ENCODE data around the gene NAT16.
"Not testable (repeated sequence)": the region's sequence is repeated elsewhere in the genome, so short reads cannot be mapped to it uniquely, and the experiment has no call there.

Gene NAT16

DNA sequence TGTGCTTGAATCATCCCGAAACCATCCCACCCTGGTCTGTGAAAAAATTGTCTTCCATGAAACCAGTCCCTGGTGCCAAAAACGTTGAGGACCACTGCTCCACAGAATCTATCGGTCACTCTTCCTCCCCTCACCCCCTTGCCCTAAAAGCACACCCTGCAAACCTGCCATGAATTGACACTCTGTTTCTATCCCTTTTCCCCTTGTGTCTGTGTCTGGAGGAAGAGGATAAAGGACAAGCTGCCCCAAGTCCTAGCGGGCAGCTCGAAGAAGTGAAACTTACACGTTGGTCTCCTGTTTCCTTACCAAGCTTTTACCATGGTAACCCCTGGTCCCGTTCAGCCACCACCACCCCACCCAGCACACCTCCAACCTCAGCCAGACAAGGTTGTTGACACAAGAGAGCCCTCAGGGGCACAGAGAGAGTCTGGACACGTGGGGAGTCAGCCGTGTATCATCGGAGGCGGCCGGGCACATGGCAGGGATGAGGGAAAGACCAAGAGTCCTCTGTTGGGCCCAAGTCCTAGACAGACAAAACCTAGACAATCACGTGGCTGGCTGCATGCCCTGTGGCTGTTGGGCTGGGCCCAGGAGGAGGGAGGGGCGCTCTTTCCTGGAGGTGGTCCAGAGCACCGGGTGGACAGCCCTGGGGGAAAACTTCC is 54.0 kb downstream of the NAT16 start:
- no peak for DNase-seq

DNA sequence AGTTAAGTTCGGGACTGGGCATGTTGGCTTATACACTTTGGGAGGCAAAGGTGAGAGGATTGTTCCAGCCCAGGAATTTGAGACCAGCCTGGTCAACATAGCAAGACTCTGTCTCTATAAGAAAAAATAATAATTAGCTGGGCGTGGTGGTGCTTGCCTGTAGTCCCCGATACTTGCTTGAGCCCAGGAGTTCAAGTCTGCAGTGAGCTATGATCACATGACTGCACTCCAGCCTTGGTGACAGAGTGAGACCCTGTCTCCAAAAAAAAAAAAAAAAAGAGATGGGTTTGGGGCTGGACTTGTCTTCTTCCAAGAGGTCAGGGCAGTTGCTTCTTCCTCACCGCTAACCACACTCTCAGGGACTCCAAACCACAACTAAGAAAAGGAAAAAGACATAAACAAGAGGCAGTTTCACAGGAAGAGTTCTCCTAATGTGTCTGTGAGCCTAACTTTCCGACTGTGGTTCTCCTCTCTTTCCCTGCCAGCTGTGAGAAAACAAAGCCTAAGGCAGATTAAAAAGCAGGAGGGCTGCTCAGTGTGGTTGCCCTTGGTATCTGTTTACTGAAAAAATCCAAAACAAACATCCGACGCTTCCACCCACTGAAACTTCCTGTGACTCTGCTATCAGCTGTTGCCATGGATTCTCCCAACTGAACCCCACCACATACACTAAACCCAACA is 55.6 kb downstream of the NAT16 start:
- DNase-seq, result peak; percentile 56

DNA sequence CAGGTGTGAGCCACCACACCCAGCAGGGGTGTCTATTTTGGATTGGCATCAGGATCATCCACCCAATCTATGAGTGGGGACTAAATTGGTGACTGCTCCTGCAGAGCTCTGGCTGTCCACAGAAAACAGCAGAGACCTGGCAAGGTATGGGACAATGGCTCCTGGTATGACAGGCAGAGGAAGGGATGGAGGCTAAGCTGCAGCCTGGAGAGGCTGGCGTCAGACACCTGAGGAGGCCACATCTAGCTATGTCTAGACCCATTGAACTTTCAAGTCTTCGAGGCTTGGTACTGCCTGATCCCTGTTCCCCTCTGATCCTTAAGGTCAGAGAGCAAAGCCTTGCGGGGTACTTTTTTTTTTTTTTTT is 56.4 kb downstream of the NAT16 start:
- no peak for DNase-seq

DNA sequence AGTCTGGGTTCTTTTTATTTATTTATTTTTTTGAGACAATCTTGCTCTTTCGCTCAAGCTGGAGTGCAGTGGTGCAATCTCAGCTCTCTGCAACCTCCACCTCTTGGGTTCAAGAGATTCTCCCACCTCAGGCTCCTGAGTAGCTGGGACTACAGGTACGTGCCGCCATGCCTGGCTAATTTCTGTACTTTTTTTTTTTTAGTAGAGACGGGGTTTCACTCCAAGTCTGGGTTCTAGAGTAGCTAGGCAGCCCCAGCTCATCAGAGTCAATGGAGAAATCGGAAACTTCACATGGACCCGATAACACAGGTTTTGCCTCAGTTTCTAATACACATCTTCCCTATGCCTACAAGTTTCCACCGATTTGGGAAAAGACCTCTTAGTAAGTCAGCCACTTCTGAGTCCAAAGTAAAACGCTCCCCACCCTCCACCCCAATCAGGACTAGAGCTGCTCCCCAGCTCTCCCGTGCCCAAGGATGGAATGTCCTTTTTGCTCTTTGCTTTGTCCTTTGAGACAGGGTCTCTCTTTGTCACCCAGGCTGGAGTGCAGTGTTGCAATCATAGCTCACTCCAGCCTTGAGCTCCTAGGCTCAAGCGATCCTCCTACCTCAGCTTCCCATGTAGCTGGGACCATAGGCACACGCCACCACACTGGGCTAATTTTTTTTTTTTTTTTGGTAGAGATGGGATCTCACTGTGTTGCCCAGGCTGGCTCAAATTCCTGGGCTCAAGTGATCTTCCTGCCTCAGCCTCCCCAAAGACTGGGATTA is 57.0 kb downstream of the NAT16 start:
- no peak for DNase-seq

DNA sequence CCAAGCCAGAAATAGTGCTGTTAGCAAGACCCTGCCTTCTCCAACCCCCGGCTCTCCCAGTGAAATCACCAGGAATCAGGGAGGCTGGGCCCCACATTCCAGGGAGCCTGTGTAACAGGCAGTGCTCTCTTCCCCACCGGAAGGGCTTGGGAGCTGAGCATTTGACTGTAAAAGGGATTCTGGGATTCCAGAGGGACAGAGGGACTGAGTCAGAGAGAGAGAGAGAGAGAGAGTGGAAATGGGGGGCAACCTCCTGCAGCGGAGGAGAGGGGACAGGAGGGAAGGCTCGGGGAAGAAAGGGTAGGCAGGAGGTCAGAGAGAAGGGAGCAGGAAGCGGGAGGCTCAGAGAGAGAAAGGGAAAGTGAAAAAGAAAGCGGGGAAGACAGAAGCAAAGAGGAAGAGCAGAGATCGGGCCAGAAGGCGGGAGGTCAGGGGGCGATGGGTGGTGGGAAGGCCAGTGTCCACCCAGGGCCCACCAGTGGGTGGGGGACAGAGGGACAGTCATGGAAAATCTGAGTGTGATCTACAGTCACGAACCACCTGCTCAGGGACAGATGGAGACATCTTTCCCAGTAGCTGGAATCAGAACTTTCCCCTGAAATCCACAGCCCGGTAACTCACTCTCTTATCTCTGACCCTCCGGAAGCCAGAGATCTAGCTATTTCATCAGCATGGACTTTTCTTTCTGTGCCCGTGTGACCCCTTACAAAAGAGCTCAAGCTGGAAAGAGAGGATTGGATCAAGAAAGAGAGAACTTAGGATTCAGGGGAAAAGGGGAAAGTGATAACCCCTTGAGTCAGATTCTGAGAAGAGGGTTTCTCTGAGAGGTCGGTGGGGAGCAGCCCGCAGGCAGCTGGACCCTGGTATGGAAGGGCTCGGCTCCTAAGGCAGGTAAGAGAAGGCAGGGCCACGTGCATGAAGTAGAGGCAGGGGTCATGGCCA is 57.8 kb downstream of the NAT16 start:
- peak; percentile 98 for DNase-seq

DNA sequence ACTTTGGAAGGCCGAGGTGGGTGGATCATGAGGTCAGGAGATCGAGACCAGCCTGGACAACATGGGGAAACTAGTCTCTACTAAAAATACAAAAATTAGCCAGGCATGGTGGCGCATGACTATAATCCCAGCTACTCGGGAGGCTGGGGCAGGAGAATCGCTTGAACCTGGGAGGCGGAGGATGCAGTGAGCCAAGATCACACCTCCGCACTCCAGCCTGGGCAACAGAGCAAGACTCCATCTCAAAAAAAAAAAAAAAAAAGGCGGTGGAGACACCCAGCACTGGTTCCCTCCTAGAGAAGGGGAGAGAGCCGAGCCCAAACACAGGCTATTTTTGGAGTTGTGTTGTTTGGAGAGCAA is 58.5 kb downstream of the NAT16 start:
- not testable (repeated sequence) for DNase-seq
